Measurements from ENCODE around the gene ERCC1. TPM values are rescaled to one million over a fixed set of nuclear protein-coding genes. Genes with fewer than 3 reads are reported as not detected.

Gene ERCC1
- total RNA-seq, 4 donors from 2014 or later = 57.5 to 85.2 (median 64.7) TPM

DNA sequence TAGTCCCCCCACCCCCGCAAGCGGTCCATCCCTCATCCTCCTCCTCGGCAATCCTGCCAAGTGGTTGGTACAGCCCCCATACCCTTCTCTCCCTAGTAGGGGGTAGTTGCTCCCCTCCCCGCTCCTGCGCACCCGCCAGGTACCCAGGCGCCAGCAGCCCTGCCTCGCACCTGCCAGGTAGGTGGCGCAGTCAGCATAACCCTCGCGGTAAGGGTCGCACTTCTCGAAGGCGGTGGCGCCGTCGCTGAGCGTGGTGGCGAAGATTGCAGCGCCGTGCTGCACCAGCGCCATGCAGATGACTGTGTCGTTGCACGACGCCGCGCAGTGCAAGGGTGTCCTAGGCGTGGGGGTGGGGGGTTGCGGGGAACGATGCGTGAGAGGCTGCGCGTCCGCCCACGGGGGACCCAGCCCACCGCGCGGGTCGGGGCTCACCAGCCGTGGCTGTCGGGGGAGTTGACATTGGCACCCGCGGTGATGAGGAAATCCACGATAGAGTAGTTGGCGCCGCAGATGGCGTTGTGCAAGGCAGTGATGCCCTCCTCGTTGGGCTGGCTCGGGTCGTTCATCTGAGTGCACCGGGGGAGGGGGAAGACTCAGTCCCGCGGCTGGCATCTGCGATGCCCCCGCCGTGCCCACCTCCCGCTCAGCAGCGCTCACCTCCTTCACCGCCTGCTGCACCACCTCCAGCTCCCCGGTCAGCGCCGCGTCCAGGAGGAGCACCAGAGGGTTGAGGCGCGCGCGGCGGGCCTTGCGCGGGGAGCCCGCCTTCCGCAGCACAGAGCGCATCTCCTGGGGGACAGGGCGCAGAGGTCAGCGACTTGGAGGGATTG, 38.1 kb downstream of the ERCC1 start:
- TF ChIP-seq, protein P1, sequence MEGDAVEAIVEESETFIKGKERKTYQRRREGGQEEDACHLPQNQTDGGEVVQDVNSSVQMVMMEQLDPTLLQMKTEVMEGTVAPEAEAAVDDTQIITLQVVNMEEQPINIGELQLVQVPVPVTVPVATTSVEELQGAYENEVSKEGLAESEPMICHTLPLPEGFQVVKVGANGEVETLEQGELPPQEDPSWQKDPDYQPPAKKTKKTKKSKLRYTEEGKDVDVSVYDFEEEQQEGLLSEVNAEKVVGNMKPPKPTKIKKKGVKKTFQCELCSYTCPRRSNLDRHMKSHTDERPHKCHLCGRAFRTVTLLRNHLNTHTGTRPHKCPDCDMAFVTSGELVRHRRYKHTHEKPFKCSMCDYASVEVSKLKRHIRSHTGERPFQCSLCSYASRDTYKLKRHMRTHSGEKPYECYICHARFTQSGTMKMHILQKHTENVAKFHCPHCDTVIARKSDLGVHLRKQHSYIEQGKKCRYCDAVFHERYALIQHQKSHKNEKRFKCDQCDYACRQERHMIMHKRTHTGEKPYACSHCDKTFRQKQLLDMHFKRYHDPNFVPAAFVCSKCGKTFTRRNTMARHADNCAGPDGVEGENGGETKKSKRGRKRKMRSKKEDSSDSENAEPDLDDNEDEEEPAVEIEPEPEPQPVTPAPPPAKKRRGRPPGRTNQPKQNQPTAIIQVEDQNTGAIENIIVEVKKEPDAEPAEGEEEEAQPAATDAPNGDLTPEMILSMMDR (IDR thresholded peaks at IDR 0.05; ENCODE audit: low read depth) = no peak

DNA sequence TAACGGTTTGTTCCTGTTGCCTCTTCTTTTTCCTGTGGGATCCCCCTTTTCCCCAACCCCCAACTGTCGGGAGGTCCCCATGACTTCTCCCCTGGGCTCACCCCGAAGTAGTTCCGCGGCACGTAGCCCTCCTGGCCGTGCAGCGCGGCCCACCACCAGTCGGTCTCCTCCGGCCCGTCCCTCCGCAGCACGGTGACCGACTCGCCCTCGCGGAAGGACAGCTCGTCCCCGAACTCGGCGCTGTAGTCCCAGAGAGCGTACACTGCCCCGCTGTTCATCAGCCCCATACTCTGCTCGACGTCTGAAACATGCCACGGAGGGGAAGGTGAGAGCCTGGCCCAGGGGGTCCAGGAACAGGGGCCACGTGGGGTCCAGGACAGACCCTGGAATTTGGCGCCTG, 41.3 kb downstream of the ERCC1 start:
- TF ChIP-seq, protein P1 (IDR thresholded peaks at IDR 0.05; ENCODE audit: low read depth) = no peak

DNA sequence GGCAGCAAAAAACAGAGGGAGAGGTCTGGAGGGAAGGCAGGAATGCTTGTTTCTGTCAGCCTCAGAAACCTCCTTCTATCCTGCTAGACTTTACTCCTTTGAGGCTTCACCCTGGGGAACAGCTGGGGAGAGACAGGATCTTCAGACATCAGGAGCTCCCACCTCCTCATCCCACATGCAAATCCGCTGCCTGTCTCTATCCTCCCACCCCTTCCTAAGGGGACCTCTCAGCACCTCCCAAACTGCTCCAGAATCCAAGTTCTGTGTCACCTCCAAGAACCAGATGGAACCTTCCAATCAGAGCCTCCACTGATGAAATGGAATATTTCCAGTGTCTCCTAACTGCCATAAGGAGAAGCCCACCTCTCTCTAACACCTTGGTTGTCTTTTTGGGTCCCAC, 43.6 kb downstream of the ERCC1 start:
- TF ChIP-seq, protein P1 (IDR thresholded peaks at IDR 0.05; ENCODE audit: low read depth) = no peak

DNA sequence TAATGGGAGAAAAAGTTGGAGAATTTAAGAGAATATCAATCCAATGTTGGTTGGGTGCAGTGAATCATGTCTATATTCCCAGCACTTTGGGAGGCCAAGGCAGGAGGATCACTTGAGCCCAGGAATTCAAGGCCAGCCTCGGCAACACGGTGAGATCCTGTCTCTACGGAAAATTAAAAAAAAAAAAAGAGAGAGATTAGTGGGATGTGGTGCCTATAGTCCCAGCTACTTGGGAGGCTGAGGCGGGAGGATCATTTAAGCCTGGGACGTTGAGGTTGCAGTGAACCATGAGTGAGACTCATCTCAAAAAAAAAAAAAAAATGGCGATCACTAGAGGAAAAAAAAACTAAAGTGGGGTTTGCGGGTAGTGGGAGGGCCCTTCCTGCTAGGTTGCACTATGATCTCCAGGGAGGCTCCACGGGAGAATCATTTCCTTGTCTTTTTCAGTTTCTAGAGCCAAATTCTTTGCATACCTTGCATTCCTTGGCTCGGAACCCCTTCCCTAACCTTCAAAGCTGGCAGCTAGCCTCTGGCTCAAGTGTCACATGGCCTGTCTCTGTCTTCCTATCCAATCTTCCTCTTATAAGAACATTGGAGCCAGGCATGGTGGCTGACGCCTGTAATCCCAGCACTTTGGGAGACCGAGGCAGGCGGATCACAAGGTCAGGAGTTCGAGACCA, 47.5 kb downstream of the ERCC1 start:
- TF ChIP-seq, protein P1 (IDR thresholded peaks at IDR 0.05; ENCODE audit: low read depth) = no peak

DNA sequence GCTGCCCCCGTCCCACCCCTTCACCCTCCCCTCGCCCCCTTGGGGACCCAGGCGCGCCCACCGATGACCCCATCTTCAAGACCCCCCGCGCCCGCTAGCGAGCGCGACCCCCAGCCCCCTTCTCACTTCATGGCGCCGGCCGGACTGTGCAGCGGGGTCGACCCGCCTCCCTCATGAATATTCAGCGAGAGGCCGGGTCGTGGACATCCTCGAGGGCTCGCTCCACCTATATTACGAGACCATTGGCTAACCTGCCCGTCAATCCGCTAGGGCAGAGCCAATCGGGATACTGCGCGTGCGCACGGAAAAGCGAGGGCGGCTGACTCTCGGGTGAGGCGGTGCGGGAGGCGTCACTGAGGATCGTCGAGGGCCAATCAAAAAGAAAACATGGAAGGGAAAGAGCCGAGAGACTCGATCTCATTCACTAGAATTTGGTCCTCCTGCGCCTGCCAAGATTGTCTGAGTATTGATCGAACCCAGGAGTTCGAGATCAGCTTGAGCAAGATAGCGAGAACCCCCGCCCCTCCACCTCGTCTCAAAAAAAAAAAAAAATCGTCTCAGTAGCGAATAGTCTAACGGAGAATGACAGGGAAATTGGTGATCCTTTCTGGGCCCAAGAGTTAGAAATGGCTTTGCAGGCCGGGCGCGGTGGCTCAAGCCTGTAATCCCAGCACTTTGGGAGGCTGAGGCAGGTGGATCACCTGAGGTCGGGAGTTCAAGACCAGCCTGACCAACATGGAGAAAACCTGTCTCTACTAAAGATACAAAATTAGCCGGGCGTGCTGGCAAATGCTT, 53.1 kb downstream of the ERCC1 start, which contains the start of gene ERCC2:
Gene ERCC2, minus strand, starts transcription at position 164 of the 795 bp plus-strand sequence. Its CDS starts 33 bp downstream, at position 131.
- TF ChIP-seq, protein P1 (IDR thresholded peaks at IDR 0.05; ENCODE audit: low read depth) = no peak

DNA sequence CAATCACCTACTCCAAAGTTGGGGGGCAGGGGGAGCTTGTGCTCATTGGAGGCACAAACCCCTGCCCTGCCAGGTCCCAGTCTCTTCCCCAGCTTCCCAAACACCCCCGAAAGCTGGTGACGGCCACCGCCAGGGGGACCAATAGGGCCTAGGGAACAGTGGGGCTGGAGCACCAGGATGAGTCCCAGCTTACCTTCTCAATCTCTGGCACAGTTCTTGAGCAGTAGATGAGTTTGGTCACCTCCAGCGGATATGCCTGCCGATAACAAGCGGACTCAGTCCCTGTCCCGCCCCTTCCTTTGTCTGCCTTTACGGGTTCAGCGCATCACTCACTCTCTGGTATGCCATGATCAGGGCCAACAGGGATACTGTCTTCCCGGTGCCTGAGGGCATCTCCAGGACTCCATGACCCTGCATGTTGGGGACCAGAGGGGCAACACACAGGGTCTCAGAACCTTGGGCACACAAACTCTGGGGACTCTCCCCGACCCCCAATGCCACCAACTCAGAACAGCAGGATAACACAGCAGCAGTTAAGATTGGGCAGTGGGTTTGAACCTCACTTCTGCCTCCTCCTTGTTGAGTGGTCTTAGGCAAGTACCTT, 54.9 kb downstream of the ERCC1 start:
- TF ChIP-seq, protein P1 (IDR thresholded peaks at IDR 0.05; ENCODE audit: low read depth) = no peak

All from subcutaneous adipose tissue (tissue), 4 donors.